Gastroesophageal sphincter (tissue), 4 donors: ENCODE data around the gene VTI1A. TPM values are rescaled to one million over a fixed set of nuclear protein-coding genes. Genes with fewer than 3 reads are reported as not detected.

ENCODE experiments used
- ATAC-seq: fragments of 150-250 bp; one replicate; pipeline ENCODE4 v1.9.1; 2016; ENCODE audit warnings: mild to moderate bottlenecking, moderate library complexity
- H3K27ac ChIP-seq, 4 donors: fragments of 200-600 bp; sonication (generic) in 3 of 4; 1 replicate in 3 of 4; 2 replicates in 1 of 4; pipeline ENCODE4 v1.5.1; 2016 to 2019
- H3K27me3 ChIP-seq: fragments of 200-600 bp; sonication (generic); one replicate; pipeline ENCODE4 v1.5.1; 2019
- H3K36me3 ChIP-seq, 2 donors: fragments of 200-600 bp; sonication (generic); one replicate each; pipeline ENCODE4 v1.5.1; 2019; ENCODE audit warnings: control low read depth in 1 of 2
- H3K4me1 ChIP-seq, 3 donors: fragments of 200-600 bp; sonication (generic); 1 replicate in 2 of 3; 2 replicates in 1 of 3; pipeline ENCODE4 v1.5.1; 2016 to 2019; ENCODE audit warnings: control low read depth in 2 of 3
- H3K4me3 ChIP-seq, 2 donors: fragments of 200-600 bp; sonication (generic); one replicate each; pipeline ENCODE4 v1.5.1; 2019; ENCODE audit warnings: mild to moderate bottlenecking in 1 of 2, moderate library complexity in 1 of 2
- H3K9me3 ChIP-seq, 3 donors: fragments of 200-600 bp; sonication (generic); one replicate each; pipeline ENCODE4 v1.5.1; 2017 to 2019; ENCODE audit warnings: control low read depth in 2 of 3
- CTCF ChIP-seq, 4 experiments: fragments of 200-600 bp in 2 of 4; fragments of 450-650 bp in 2 of 4; sonication (generic) in 1 of 4; IDR thresholded peaks; one replicate each; pipeline ENCODE4 v1.5.1; 2017 to 2019; ENCODE audit warnings: antibody characterized with exemption in 4 of 4, mild to moderate bottlenecking in 2 of 4, moderate library complexity in 2 of 4
- EP300 ChIP-seq: sonication (generic); formaldehyde crosslinking; IDR thresholded peaks from one replicate; pipeline ENCODE4 v1.6.1; 2017; ENCODE audit warnings: antibody characterized with exemption, mild to moderate bottlenecking
- POLR2A ChIP-seq, 2 donors: fragments of 450-650 bp; IDR thresholded peaks; one replicate each; pipeline ENCODE4 v1.6.1; 2017; ENCODE audit warnings: antibody characterized with exemption in 2 of 2, mild to moderate bottlenecking in 2 of 2, moderate library complexity in 1 of 2
- POLR2AphosphoS5 ChIP-seq: sonication (generic); formaldehyde crosslinking; IDR thresholded peaks from one replicate; pipeline ENCODE4 v1.6.1; 2017; ENCODE audit warnings: antibody characterized with exemption
- whole genome bisulfite sequencing, 2 donors: methylation state at CpG; one replicate each; pipeline ENCODE4 v1.1.5; 2018; ENCODE audit warnings: low coverage in 1 of 2; 5-methylcytosine and 5-hydroxymethylcytosine counted together
- total RNA-seq, 4 donors: library from RNA; depleted of rRNA; stranded (reverse); fragments of >200 nt; gene quantifications; one replicate each; pipeline ENCODE4 v1.1.0, GENCODE V29; 2016

VTI1A gene
- total RNA-seq, 4 donors from 2014 or later = 19.6 to 81.9 (median 43.1) TPM

DNA sequence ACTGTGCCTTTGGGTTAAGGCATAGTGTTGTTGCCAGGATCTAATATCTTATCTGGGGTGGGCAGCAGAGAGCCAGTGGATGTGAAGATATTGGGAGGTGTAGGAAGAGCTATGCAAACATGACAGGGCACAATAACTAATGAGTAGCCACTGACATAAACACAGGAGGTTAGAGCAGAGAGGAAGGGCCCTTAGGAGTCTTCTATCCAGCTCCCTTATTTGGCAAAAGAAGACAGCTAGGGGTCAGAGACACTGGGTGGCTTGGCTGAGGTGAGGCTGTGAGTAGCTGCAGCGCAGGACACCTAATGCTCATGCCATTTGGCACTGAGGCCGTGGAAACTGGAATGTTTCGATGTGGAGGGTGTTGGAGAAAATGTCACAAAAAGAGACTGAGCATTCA lies 326.8 kb downstream of the VTI1A start:
- 93 to 100% methylated on average over 1 to 2 of the region's 3 CpGs for WGBS, 2 donors
- H3K4me3 ChIP-seq = no peak overlapping the region
- no peaks in the 10 kb centered on the region for H3K36me3 ChIP-seq
- no peak for TF ChIP-seq CTCF (IDR thresholded peaks at IDR 0.05)
- no peak for TF ChIP-seq POLR2AphosphoS5
- no peak for TF ChIP-seq EP300
- no peak for TF ChIP-seq POLR2A (IDR thresholded peaks at IDR 0.05)
- no peak for ATAC-seq
- no peaks in the 10 kb centered on the region for H3K4me1 ChIP-seq
- H3K27me3 ChIP-seq = no peaks in the 10 kb centered on the region
- no peak overlapping the region for H3K27ac ChIP-seq
- H3K9me3 ChIP-seq = no peaks in the 10 kb centered on the region

- H3K9me3 ChIP-seq = no peaks in the 10 kb centered on the region
- no peaks in the 10 kb centered on the region for H3K4me1 ChIP-seq
- ATAC-seq = no peak
- H3K36me3 ChIP-seq = no peaks in the 10 kb centered on the region
- TF ChIP-seq POLR2AphosphoS5 (no peak), POLR2A (IDR thresholded peaks at IDR 0.05) (no peak), CTCF (IDR thresholded peaks at IDR 0.05) (no peak), EP300 (no peak)
- no CpG with 5 or more reads among the region's 1 CpG for WGBS, 2 donors
- no peak overlapping the region for H3K27ac ChIP-seq
- H3K27me3 ChIP-seq = no peaks in the 10 kb centered on the region
- no peak overlapping the region for H3K4me3 ChIP-seq
Measured at GRCh38 chr10:112774210-112774609, 327.2 kb downstream of the VTI1A start.

DNA sequence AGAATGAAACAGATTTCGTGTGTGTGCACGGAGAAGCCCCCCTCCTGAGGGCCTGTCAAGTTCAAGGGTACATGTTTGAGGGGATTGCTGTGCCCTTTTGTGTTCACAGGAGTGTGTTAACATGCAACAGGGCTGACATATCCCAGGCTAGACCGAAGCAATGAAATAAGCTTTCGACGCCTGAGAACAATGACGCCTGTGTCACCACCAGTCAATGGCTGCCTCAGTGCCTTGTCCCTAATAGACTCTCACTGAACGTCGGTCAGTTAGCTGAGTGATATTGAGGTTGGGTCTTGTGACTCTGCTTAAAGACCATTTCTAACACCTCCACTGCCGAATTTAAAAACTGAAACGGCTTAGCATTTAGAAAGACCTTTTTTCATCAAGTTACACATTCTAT lies 327.8 kb downstream of the VTI1A start:
- H3K9me3 ChIP-seq = no peaks in the 10 kb centered on the region
- 75 to 87% methylated on average over 4 to 7 of the region's 10 CpGs for WGBS, 2 donors
- H3K27ac ChIP-seq = no peak overlapping the region
- H3K4me1 ChIP-seq = no peaks in the 10 kb centered on the region
- TF ChIP-seq POLR2AphosphoS5 (no peak), EP300 (no peak), POLR2A (IDR thresholded peaks at IDR 0.05) (no peak), CTCF (IDR thresholded peaks at IDR 0.05) (no peak)
- H3K36me3 ChIP-seq = no peaks in the 10 kb centered on the region
- H3K4me3 ChIP-seq = no peak overlapping the region
- ATAC-seq = no peak
- no peaks in the 10 kb centered on the region for H3K27me3 ChIP-seq

DNA sequence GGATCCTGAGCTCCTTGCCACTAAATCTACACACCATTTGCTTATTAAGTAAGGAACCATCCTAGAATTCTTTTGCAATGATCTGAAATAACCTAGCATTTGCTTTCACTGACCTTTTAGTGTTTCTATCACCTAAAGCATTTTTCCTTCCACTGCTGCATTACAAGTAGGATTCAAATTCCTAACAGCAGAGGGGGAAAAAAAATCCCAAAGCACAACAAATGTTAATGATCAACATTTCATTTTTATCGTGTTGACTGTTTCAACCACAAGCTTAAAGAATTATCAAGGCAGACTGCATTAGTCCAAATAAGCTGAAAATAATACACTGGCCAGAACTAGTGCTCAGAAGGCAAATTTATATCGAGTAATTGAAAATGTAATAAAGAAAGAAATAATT lies 328.4 kb downstream of the VTI1A start:
- no peak overlapping the region for H3K27ac ChIP-seq
- 53% methylated on average over 2 of the region's 2 CpGs for WGBS, 2 donors
- ATAC-seq = no peak

More for the DNA sequence above, 328.4 kb downstream of the VTI1A start:
- TF ChIP-seq CTCF (IDR thresholded peaks at IDR 0.05) (no peak), POLR2AphosphoS5 (no peak), EP300 (no peak), POLR2A (IDR thresholded peaks at IDR 0.05) (no peak)
- H3K9me3 ChIP-seq = no peaks in the 10 kb centered on the region
- no peaks in the 10 kb centered on the region for H3K27me3 ChIP-seq
- H3K4me3 ChIP-seq = no peak overlapping the region
- H3K36me3 ChIP-seq = no peaks in the 10 kb centered on the region
- no peaks in the 10 kb centered on the region for H3K4me1 ChIP-seq
